Forelimb muscle (tissue), 1 donor: Measurements from ENCODE around the gene OCA2. TPM values are rescaled to one million over a fixed set of nuclear protein-coding genes. Genes with fewer than 3 reads are reported as not detected.
"Not testable (repeated sequence)": the region's sequence is repeated elsewhere in the genome, so short reads cannot be mapped to it uniquely, and the experiment has no call there.

Experiments
- DNase-seq: peaks from one replicate; pipeline ENCODE4 v3.0.0-alpha.2; 2013; ENCODE audit warnings: low read depth
- polyA plus RNA-seq: library from polyadenylated mRNA; unstranded; fragments of 120-200 nt; gene quantifications from one replicate; pipeline ENCODE4 v1.2.1, GENCODE V29; 2013; ENCODE audit not compliant: insufficient read length

Gene OCA2
- polyA plus RNA-seq, 1 donor: 2.8 TPM

DNA sequence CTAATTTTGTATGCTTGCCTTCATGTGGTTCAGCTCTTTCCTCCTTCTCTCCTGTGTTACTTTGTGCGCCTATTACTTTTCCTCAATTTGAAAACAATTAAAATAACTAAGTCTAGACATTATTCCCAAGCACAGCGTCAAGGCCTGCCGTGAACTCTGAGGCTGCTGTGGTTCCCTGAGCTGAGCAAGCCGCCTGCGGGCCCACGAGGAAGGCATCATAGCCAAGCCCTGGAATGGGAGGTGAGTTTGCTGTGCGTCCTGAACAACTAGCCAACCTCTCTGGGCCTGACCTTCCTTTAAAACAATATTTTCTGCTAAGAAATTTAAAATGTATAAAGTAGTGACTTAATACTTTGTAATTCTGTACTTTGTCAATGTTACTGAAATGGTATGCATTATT, 327.2 kb downstream of the OCA2 start:
- no peak for DNase-seq

DNA sequence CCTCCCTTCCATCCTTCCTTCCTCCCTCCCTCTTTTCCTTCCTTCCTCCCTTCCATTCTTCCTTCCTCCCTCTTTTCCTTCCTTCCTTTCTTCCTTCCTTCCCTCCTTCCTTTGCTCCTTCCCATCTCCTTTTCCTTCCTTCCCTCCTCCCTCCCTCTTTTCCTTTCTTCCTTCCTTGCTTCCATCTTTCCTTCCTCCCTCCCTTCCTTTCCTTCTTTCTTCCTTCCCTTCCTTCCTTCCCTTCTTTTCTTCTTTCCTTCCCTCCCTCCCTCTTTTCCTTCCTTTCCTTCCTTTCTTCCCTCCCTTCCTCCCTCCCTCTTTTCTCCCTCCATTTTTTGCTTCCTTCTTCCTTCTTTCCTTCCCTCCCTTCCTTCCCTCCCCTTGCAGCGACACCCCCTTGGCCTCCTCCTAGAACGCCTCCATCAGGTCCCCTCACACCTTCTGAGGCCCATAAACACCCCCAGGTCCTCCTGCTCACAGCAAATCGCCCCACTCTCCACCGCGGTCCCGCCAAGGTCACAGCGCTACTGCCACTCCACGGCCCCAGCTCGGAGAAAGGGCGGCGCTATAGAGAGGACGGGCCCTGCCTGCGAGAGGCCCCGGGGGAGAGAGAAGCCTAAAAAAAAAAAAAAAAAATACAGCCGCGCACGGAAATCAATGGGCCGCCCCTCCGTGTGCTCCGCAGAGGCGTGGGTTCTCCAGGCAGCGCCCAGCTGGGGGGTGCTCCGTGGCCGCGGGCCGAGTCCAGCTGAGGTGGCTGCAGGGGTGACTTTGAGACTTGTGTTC, 328.2 kb downstream of the OCA2 start:
- no peak for DNase-seq

DNA sequence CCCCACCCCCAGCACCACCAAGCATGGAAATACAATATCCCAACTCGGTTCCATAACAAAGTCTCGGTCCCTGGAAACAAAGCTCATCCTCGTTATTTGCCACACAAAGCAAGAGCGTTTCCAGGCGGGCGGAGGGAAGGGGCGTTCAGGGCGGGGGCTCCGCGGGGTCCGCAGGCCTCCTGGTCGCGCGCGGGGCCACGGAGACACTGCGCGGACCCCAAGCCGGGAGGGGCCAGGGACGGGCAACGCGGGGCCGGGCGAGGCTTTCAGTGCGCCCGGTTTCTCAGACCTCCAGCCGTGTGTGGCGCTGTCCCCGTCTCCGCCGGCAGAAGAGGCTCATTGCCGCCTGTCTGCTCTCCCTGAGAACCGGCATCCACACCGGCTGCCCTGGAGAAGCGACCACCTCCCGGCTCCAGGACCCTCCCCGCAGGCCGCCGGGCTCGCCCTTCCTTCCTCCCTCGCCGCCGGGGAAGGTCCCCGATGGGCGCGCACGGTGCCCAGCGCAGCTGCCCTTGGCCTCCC, 329.0 kb downstream of the OCA2 start:
- DNase-seq: no peak

DNA sequence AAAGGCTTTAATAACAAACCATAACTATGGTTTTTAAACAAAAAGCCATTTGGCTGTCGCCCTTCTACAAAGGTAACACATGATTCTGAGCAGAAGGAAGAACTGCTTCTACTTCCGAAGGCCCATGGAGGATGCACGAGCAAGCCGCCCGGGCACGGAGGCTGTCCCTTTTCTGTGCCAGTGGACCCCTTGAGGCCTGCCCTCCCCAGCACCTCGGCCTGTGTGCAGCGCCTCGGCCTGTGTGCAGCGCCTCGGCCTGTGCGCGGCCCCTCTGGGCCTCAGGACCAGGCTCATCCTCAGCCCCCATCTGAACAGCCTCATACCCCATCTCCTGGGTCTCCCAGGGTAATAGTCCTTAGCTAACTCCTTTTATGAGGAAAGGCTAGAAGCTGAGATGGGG, 329.5 kb downstream of the OCA2 start:
- no peak for DNase-seq

DNA sequence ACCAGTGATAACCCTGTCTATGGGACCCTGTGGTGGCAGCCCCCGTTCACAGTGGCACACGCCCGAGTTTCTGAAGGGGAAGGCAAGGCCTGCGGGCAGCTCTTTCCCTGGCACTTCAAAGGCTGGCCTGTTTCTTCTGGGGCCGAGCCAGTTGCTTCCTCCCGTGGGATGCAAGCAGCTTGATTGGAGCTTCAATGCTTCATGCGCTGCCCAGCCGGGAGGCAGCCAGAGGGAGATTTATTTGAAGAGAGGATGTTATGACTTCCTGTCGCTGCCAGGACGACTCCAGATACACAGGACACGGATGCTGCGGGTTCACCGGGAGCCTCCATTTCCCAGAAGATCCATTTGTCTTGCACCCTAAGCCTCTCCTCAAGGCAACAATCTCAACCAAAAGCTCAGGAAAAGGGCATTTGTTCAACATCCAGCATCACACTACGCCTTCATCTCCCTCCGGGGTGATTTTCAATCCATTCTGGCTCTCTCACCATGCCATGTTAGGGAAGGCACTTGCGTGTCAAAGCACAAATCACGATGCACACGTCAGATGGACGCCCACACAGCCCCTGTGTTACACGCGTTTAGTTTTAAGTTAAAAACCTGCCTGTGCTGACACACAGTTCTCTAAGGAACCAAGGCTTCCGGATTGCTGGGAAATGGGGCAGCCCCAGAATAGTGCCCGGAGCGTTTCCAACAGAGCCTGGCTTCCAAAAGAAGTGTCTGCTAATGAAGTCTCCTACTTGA, 330.2 kb downstream of the OCA2 start:
- DNase-seq: no peak

DNA sequence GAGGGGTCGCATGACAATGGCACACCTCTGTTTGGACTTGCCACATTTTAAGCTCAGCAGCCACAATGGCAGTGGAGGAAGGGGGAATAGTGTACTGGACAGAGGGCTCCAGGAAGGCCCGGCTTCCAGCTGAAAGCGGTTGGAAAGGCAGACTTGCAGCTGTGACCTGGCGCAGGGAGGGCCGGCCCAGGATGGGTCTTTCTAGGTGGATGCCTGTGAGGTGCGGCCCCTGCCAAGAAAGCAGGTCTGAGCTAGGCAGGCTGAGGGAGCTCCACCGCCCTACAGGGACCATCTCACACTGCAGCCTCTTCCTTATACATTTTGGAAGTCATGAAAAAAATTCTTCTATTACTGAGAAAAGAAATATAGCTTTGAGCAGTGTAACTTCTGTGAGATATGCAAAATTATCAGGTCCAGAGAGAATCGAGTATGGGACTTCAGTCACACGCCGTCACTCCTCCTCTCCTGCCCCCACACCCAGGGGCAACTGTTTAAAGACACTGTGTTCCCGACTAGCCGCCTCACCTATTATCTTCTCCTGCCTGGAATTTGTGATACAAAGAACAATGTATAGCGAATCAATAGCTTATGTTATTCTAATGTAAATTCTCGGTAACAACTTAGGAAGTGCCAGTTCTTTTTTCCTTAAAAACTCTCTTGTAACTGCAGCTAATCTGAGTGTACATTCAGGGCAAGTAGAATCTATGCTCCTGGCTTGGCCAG, 331.0 kb downstream of the OCA2 start:
- DNase-seq: no peak

DNA sequence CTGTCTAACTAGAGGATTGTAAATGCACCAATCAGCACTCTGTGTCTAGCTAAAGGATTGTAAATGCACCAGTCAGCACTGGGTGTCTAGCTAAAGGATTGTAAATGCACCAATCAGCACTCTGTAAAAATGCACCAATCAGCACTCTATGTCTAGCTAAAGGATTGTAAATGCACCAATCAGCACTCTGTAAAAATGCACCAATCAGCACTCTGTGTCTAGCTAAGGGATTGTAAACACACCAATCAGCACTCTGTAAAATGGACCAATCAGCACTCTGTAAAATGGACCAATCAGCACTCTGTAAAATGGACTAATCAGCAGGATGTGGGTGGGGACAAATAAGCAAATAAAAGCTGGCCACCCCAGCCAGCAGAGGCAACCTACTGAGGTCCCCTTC, 331.7 kb downstream of the OCA2 start:
- DNase-seq: not testable (repeated sequence)

DNA sequence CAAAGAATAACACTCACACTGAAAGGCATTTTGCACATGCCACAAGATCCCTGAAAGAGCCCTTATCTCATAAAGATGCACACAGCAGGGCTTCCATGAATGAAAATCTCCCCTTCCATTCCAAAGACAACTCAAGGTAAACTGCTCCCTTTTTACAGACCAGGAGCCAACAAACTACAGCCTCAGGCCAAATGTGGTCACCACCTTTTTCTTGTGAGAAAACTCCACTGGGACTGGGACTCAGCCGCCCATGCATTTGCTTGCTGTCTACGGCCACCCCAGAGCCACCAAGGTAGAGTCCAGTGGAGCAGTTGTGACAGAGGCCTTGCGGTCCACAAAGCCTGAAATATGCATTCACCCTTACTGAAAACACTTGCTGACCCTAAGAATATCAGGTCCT, 334.8 kb downstream of the OCA2 start:
- DNase-seq: no peak

DNA sequence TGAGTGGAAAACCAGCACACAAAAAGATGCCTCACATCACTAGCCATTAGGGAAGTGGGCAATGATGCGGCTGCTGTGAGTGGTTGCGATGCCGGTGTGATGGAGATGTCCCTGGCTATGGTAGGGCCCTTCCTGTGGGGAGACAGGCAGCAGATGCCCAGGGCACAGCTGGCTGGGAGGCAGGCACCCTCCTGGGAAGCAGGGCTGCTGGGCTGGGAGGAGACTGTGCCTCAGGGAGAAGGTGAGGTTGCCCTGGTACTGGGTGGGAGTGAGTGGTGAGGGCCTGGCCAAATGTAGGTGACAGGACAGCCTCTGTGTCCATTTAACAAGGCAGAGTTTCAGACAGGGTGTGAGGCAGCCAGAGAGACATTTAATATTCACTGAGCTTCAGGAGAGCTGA, 335.6 kb downstream of the OCA2 start:
- DNase-seq: no peak

DNA sequence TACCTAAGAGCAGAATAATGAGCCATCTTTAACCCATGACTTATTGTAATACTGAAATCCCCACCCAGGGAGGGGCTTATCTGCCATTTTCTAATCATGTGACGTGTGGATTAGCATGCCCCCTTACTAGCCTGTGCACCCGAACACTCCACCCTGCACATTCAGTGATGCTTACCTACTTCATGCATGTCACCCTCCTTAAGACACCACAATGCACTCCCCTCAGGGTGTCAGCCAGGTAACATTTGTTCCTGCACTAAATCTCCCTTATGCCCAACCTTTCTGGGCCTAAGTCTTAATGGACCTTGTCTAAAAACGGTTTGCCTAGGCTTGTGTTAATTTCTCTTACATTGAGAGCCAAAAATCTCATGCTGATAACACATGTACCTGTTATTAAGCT, 336.6 kb downstream of the OCA2 start:
- no peak for DNase-seq

DNA sequence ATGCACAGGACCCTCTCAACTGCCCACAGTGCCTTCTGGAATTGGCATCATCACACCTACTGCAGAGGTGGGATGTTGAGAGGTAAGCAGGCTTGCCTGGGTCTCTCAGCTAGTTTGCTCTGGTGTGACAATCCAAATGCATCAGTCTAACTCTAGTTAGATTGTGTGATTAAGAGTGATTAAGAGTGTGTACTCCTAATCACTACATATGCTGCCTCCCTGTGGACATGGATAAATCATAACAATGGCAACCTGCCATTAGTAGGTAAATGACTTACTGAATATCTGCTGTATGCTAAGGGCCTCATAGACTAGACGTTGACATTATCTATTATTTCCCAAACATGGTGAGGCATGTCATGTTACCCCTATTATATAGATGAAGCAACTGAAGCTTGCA, 342.1 kb downstream of the OCA2 start:
- no peak for DNase-seq

DNA sequence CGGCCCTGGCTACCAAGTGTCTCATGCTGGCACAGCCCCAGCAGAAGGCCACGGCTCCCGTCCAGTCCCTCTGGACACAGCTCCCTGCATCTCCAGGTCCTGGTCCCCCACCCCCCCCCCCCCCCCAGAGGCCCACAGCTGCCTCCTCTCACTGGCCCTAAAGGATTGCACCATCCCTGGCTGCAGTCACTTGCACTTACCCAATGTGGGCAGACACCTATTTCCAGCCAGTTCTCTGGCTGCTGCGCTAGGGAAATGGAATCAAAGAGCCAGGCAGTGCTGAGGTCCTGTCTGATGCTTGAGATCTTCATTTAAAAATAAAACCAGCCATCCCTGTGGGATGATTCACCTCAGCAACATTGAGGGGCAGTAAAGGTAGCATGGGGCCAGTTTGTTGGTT, 346.4 kb downstream of the OCA2 start:
- no peak for DNase-seq

DNA sequence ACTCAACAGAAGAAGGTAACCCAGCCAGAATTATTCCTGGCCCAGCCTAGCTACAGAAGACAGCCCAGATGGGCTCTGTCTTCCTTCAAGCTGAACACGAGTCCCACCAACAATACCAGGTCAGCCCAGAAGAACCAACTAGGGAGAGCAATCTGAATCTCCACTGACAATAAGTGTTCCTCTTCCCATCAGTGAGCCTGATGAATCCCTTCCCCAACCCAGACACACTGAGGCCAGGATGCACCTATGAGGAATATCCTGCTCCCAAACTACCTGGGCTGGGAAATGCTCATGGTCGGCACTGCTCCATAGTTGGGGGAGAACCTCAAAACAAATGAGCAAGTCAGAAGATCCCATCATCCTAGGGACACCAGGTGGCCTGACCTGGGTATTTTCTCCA, 351.1 kb downstream of the OCA2 start:
- DNase-seq: no peak

DNA sequence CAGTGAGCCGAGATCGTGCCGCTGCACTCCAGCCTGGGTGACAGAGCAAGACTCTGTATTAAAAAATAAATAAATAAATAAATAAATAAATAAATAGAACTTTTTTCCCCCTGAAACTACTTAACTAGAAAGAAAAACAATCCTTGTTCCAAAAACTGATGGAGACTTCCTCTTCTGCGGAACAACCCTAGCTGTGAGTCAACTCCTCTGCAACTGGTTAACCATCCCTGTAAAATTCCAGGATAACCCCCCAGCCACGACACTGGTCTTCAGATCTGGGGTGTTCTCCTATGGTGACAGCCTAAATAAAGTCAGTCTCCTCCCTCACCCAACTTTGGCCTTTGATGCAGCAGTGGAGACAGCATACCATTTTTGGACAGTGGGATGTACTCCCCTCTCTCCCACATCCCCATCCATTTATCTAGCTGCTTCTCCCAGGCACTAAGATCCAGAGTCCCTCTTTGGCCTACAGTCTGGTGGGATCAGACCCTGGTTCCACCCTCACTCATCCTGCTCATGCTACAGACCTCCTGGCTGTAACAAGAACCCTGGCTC, 352.6 kb downstream of the OCA2 start:
- no peak for DNase-seq

DNA sequence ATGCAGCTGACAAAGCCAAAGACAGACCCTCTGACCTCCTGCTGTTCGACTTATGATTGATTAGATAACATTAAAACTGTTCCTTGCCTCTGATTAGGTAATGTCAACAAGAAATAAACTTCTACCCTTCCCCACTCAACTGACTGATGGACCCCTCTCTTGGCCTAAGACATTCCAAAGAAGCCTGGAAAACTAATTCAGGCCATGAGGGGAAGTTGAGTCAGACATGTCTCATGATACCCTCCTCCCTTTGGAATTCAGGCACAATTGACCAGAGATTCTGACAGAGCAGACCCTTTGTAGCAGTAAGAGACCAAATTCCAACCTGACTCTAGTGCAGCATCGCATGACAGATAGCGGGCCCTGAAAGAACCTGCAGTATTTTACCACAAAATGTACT, 354.5 kb downstream of the OCA2 start:
- no peak for DNase-seq

DNA sequence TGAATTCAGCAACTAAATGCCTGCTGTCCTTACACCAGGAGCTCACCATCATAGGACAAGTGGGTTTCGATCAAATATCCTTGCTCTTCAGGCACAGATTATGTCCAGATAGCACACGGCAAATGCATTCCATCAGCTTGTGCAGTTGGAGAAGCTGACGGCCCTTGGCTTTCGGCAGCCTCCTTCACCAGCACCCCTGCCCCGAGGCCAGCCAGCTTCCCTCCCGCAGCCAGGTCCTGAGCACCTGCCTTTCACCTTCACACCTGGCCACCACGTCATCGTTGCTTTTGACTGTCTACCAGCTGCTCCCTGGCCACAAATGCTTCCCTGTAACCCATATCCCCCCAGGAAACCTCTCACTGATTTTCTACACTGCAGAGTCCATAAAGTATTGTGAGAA, 355.5 kb downstream of the OCA2 start:
- DNase-seq: no peak

DNA sequence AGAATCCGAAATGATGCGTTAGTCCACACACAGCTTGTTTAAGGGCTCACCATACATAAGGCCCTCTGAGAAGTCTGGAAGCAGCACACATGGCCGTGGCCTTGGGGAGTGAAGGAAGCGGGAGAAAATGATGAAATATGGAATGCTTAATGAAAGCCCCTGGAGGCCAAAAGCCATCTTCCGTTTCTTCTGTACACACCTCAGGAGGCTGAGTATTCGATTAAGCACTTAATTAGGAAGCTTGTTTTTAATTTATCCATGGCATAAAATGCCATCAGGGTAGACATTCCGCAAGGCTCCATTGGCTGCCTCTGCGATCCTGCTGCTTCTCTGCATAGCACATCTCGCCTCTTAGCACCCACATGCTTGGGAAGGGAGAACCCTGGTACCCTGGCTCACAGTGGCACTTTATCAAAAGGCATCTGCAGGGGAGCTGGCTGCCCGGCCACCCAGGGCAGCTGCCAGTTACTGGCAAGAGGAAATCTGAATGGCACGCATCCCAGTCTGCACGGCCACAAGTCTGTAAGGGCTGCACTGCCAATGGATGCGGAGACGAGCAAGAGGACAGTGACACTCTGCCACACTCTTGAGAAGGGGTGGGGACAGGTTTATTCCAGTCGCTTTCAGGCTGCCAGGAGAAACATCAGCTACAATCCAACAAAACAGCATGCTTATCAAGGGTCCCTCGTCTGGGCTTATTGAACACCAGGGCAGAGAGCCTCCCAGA, 356.2 kb downstream of the OCA2 start:
- no peak for DNase-seq

DNA sequence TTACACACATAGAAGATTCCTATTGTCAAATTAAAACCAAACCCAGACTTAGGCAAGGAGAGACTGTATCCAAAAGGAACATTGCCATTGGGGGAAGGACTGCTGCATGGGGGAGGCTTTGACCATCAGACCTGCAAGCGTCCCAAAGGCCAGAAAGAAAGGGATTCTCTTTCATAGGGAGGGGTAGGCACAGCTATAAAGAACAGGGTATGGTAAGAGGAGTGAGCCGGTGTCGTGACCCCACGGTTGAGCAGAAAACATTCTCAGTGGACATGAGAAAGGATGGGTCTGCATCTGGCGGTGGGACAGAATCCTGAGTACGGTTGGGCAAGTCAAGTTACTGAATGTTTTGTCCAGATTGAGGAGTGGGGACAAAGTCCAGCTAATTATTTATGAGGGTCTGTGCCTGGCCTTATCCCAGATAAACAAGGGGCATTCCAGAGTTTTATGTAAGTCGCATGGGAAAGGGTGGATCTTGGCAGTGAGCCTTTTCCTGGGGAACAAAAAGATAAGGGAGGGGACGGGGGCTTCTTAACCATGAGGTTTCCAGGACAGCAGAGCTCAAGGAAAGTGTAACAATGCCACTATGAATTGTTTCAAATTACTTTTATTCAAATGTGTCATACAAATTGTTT, 357.8 kb downstream of the OCA2 start:
- no peak for DNase-seq

DNA sequence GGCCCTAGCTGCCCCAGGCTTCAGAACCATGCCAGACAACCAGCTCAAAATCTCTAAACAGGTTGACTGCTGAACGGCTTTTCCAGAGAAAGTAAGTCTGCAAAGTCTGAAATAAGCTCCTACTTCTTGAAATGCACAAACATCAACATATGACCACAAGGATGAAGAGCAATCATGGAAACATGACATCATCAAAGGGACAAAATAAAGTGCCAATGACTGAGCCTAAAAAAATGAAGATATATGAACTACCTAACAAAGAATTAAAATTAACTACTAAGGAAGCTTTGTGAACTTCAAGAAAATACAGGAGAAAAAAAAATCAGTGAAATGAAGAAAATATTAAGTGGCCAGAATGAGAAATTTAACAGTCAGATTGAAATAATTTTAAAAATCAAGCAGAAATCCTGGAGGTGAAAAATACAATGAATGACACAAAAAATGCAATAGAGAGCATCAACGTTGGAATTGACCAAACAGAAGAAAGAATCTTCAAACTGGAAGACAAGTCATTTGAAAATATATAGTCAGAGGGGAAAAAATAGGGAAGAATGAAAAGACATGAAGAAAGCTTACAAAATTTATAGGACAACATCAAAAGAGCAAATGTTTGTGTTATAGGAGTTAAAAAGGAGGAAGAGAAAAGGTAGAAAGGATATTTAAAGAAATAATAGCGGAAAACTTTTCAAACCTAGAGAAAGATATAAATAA, 364.2 kb downstream of the OCA2 start:
- DNase-seq: no peak

DNA sequence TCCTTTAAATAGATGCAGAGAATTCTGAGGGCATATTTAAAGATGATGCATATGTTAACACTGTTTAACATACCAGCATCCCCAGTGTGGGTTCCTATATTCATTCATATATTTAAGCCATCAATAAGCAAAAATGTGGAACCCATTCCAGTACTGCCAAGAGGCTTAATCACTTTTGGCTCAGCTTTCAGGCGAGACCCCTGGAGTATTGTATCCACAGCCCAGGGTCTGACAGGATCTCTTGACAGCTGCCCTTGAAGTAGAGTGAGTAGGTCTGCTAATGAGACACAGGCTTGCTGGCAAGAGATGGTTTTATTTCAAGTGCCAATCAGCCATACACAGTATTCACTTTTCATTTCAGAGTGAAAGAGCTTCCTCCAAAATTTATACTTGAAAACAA, 367.3 kb downstream of the OCA2 start:
- no peak for DNase-seq
